Measurements from ENCODE around the gene NREP. TPM values are rescaled to one million over a fixed set of nuclear protein-coding genes. Genes with fewer than 3 reads are reported as not detected.

The NREP gene
- total and polyA plus RNA-seq, 2 experiments from 2014 or later: 681 to 981 TPM

- Histone ChIP-seq H3K9me3 (ENCODE audit: low read depth) (no peaks in the 10 kb centered on the region), H3K27me3 (no peaks in the 10 kb centered on the region), H3K4me1 (ENCODE audit: low read depth) (peaks cover 4% of the 10 kb centered on the region), H3K27ac (no peak overlapping the region), H3K36me3 (no peaks in the 10 kb centered on the region), H3K4me3 (no peak overlapping the region)
- TF ChIP-seq CTCF (IDR thresholded peaks at IDR 0.05; ENCODE audit: low read depth, low read length): no peak
- no peak for DNase-seq (ENCODE audit: low read depth in 1 of 2, low spot score in 1 of 2)
Observed at GRCh38 chr5:111704452-111705085, 52.4 kb downstream of the NREP start.

GRCh38 chr5:111703662-111704061 is 53.3 kb downstream of the NREP start:
- TF ChIP-seq CTCF (IDR thresholded peaks at IDR 0.05; ENCODE audit: low read depth, low read length): no peak
- Histone ChIP-seq H3K36me3 (no peaks in the 10 kb centered on the region), H3K4me1 (ENCODE audit: low read depth) (peaks cover 4% of the 10 kb centered on the region), H3K27ac (no peak overlapping the region), H3K4me3 (no peak overlapping the region), H3K27me3 (no peaks in the 10 kb centered on the region), H3K9me3 (ENCODE audit: low read depth) (no peaks in the 10 kb centered on the region)
- DNase-seq (ENCODE audit: low read depth in 1 of 2, low spot score in 1 of 2): no peak

GRCh38 chr5:111699976-111700375 is 57.0 kb downstream of the NREP start:
- no peak for DNase-seq (ENCODE audit: low read depth in 1 of 2, low spot score in 1 of 2)
- no peak overlapping the region for H3K4me3 ChIP-seq
- H3K9me3 ChIP-seq (ENCODE audit: low read depth): no peaks in the 10 kb centered on the region
- no peaks in the 10 kb centered on the region for H3K27me3 ChIP-seq
- no peak overlapping the region for H3K27ac ChIP-seq
- H3K4me1 ChIP-seq (ENCODE audit: low read depth): peaks cover 17% of the 10 kb centered on the region
- no peaks in the 10 kb centered on the region for H3K36me3 ChIP-seq
- no peak for TF ChIP-seq CTCF (IDR thresholded peaks at IDR 0.05; ENCODE audit: low read depth, low read length)

- DNase-seq (ENCODE audit: low read depth in 1 of 2, low spot score in 1 of 2): peak in 1 of 2 donors; percentile 38
- Histone ChIP-seq H3K9me3 (ENCODE audit: low read depth) (no peaks in the 10 kb centered on the region), H3K27me3 (no peaks in the 10 kb centered on the region), H3K4me1 (ENCODE audit: low read depth) (peaks cover 17% of the 10 kb centered on the region), H3K4me3 (no peak overlapping the region), H3K27ac (no peak overlapping the region), H3K36me3 (no peaks in the 10 kb centered on the region)
- TF ChIP-seq CTCF (IDR thresholded peaks at IDR 0.05; ENCODE audit: low read depth, low read length): no peak
Observed at GRCh38 chr5:111699324-111699723, 57.7 kb downstream of the NREP start.

GRCh38 chr5:111697881-111698757 is 58.9 kb downstream of the NREP start:
- Histone ChIP-seq H3K4me3 (no peak overlapping the region), H3K4me1 (ENCODE audit: low read depth) (peaks cover 14% of the 10 kb centered on the region), H3K9me3 (ENCODE audit: low read depth) (no peaks in the 10 kb centered on the region), H3K27me3 (no peaks in the 10 kb centered on the region), H3K36me3 (no peaks in the 10 kb centered on the region), H3K27ac (no peak overlapping the region)
- TF ChIP-seq CTCF (IDR thresholded peaks at IDR 0.05; ENCODE audit: low read depth, low read length): peak; percentile 25
- peak; percentile 21 to 50 for DNase-seq (ENCODE audit: low read depth in 1 of 2, low spot score in 1 of 2)

All from cardiac muscle cell (in vitro differentiated cells and primary cell).